T-helper 17 cell (primary cell): ENCODE data around the gene FAM107A. TPM values are rescaled to one million over a fixed set of nuclear protein-coding genes. Genes with fewer than 3 reads are reported as not detected.

Experiments used
- ATAC-seq: fragments of 150-1000 bp; cut with Tn5 transposase; 2 replicates; pipeline ENCODE4 v1.10.0; 2021; ENCODE audit warnings: mild to moderate bottlenecking, moderate library complexity
- DNase-seq, 3 donors: peaks; one replicate each; pipeline versions ENCODE4 v3.0.0 to v3.0.0-alpha.2; 2020 to 2021
- H3K9me3 ChIP-seq: one replicate; pipeline ENCODE4 v1.7.0; 2013; ENCODE audit warnings: low read length, mild to moderate bottlenecking; ENCODE audit not compliant: control insufficient read depth, poor library complexity, severe bottlenecking
- H3K27ac Mint-ChIP-seq: one replicate; pipeline ENCODE4 v1.8.0; 2022; ENCODE audit warnings: mild to moderate bottlenecking, moderate library complexity, mixed read lengths
- H3K27me3 Mint-ChIP-seq: one replicate; pipeline ENCODE4 v1.8.0; 2022; ENCODE audit warnings: mixed read lengths
- H3K36me3 Mint-ChIP-seq: one replicate; pipeline ENCODE4 v1.8.0; 2022; ENCODE audit warnings: low read depth, mixed read lengths
- H3K4me1 Mint-ChIP-seq: one replicate; pipeline ENCODE4 v1.8.0; 2022; ENCODE audit warnings: mild to moderate bottlenecking, mixed read lengths
- H3K4me3 Mint-ChIP-seq: one replicate; pipeline ENCODE4 v1.8.0; 2022; ENCODE audit warnings: mild to moderate bottlenecking, moderate library complexity, mixed read lengths
- total RNA-seq, 4 donors: library from RNA in 2 of 4; stranded (reverse) in 2 of 4; gene quantifications; one replicate each; pipeline ENCODE4 v1.2.3 and lab custom pipeline; 2022 to 2026

Gene FAM107A
- total RNA-seq, 2 donors from 2014 or later, result not detected

- no peak overlapping the region for H3K27ac Mint-ChIP-seq
- no peak overlapping the region for H3K4me3 Mint-ChIP-seq
- peaks cover 20% of the 10 kb centered on the region for H3K27me3 Mint-ChIP-seq
- ATAC-seq, result no peak
- no peaks in the 10 kb centered on the region for H3K4me1 Mint-ChIP-seq
- no peaks in the 10 kb centered on the region for H3K9me3 ChIP-seq
- H3K36me3 Mint-ChIP-seq, result no peaks in the 10 kb centered on the region
- DNase-seq, result no peak
Observed at GRCh38 chr3:58557491-58557890, 19.7 kb downstream of the FAM107A start.

GRCh38 chr3:58556761-58557221 is 20.4 kb downstream of the FAM107A start:
- no peak overlapping the region for H3K4me3 Mint-ChIP-seq
- peaks cover 20% of the 10 kb centered on the region for H3K27me3 Mint-ChIP-seq
- DNase-seq (no peak), ATAC-seq (no peak)
- no peak overlapping the region for H3K27ac Mint-ChIP-seq
- no peaks in the 10 kb centered on the region for H3K4me1 Mint-ChIP-seq
- peaks cover 2% of the 10 kb centered on the region for H3K36me3 Mint-ChIP-seq
- no peaks in the 10 kb centered on the region for H3K9me3 ChIP-seq

- H3K9me3 ChIP-seq, result no peaks in the 10 kb centered on the region
- H3K27ac Mint-ChIP-seq, result no peak overlapping the region
- no peak for ATAC-seq
- H3K27me3 Mint-ChIP-seq, result peaks cover 20% of the 10 kb centered on the region
- DNase-seq, result no peak
- H3K4me1 Mint-ChIP-seq, result no peaks in the 10 kb centered on the region
- H3K4me3 Mint-ChIP-seq, result no peak overlapping the region
- H3K36me3 Mint-ChIP-seq, result peaks cover 2% of the 10 kb centered on the region
Observed at GRCh38 chr3:58556001-58556400, 21.2 kb downstream of the FAM107A start.

- ATAC-seq, result no peak
- H3K9me3 ChIP-seq, result no peaks in the 10 kb centered on the region
- no peak for DNase-seq
- no peak overlapping the region for H3K27ac Mint-ChIP-seq
- H3K4me3 Mint-ChIP-seq, result no peak overlapping the region
- H3K27me3 Mint-ChIP-seq, result peaks cover 20% of the 10 kb centered on the region
- no peaks in the 10 kb centered on the region for H3K4me1 Mint-ChIP-seq
- H3K36me3 Mint-ChIP-seq, result peaks cover 2% of the 10 kb centered on the region
Observed at GRCh38 chr3:58555203-58555602, 22.0 kb downstream of the FAM107A start.

GRCh38 chr3:58553003-58553402 is 24.2 kb downstream of the FAM107A start:
- ATAC-seq (no peak), DNase-seq (no peak)
- Mint-ChIP-seq H3K4me3 (no peak overlapping the region), H3K27me3 (peaks cover 20% of the 10 kb centered on the region), H3K27ac (no peak overlapping the region), H3K36me3 (peaks cover 2% of the 10 kb centered on the region), H3K4me1 (no peaks in the 10 kb centered on the region)
- no peaks in the 10 kb centered on the region for H3K9me3 ChIP-seq

GRCh38 chr3:58551636-58552180 is 25.5 kb downstream of the FAM107A start:
- H3K36me3 Mint-ChIP-seq, result peaks cover 2% of the 10 kb centered on the region
- no peak overlapping the region for H3K4me3 Mint-ChIP-seq
- no peaks in the 10 kb centered on the region for H3K9me3 ChIP-seq
- H3K27ac Mint-ChIP-seq, result no peak overlapping the region
- DNase-seq (no peak), ATAC-seq (no peak)
- peaks cover 25% of the 10 kb centered on the region for H3K27me3 Mint-ChIP-seq
- no peaks in the 10 kb centered on the region for H3K4me1 Mint-ChIP-seq

- Mint-ChIP-seq H3K27ac (no peak overlapping the region), H3K4me1 (peaks cover 1% of the 10 kb centered on the region), H3K27me3 (peaks cover 12% of the 10 kb centered on the region), H3K36me3 (no peaks in the 10 kb centered on the region), H3K4me3 (no peak overlapping the region)
- ATAC-seq (no peak), DNase-seq (no peak)
- no peaks in the 10 kb centered on the region for H3K9me3 ChIP-seq
Observed at GRCh38 chr3:58544541-58544940, 32.6 kb downstream of the FAM107A start.

GRCh38 chr3:58540176-58540858 is 36.9 kb downstream of the FAM107A start:
- no peak for ATAC-seq
- no peaks in the 10 kb centered on the region for H3K9me3 ChIP-seq
- no peak for DNase-seq
- Mint-ChIP-seq H3K27me3 (no peaks in the 10 kb centered on the region), H3K4me3 (no peak overlapping the region), H3K27ac (no peak overlapping the region), H3K36me3 (no peaks in the 10 kb centered on the region), H3K4me1 (peaks cover 12% of the 10 kb centered on the region)

- no peak for DNase-seq
Observed at GRCh38 chr3:58539626-58540025, 37.6 kb downstream of the FAM107A start.

GRCh38 chr3:58537412-58538301 is 39.5 kb downstream of the FAM107A start:
- H3K9me3 ChIP-seq, result no peaks in the 10 kb centered on the region
- H3K4me1 Mint-ChIP-seq, result peaks cover 17% of the 10 kb centered on the region
- DNase-seq (no peak), ATAC-seq (no peak)
- H3K36me3 Mint-ChIP-seq, result peaks cover 1% of the 10 kb centered on the region
- H3K27ac Mint-ChIP-seq, result no peak overlapping the region
- no peaks in the 10 kb centered on the region for H3K27me3 Mint-ChIP-seq
- H3K4me3 Mint-ChIP-seq, result no peak overlapping the region

More at GRCh38 chr3:58539626-58540025, 37.6 kb downstream of the FAM107A start:
- H3K4me3 Mint-ChIP-seq, result no peak overlapping the region
- H3K9me3 ChIP-seq, result no peaks in the 10 kb centered on the region
- H3K27me3 Mint-ChIP-seq, result no peaks in the 10 kb centered on the region
- H3K36me3 Mint-ChIP-seq, result no peaks in the 10 kb centered on the region
- peaks cover 12% of the 10 kb centered on the region for H3K4me1 Mint-ChIP-seq
- ATAC-seq, result no peak
- no peak overlapping the region for H3K27ac Mint-ChIP-seq

GRCh38 chr3:58536501-58537411 is 40.4 kb downstream of the FAM107A start, which contains the start of gene ACOX2:
Gene ACOX2, minus strand, starts transcription at chr3:58537190. Its CDS starts 2,084 bp downstream, at chr3:58535106.
- Mint-ChIP-seq H3K27me3 (no peaks in the 10 kb centered on the region), H3K4me1 (peaks cover 21% of the 10 kb centered on the region), H3K4me3 (no peak within 1 kb of the TSS), H3K27ac (no peak within 1 kb of the TSS), H3K36me3 (peaks cover 3% of the 10 kb centered on the region)
- ATAC-seq (no peak), DNase-seq (no peak)
- no peaks in the 10 kb centered on the region for H3K9me3 ChIP-seq

GRCh38 chr3:58535531-58536500 is 41.4 kb downstream of the FAM107A start:
- H3K9me3 ChIP-seq, result no peaks in the 10 kb centered on the region
- Mint-ChIP-seq H3K27ac (no peak overlapping the region), H3K4me3 (no peak overlapping the region), H3K4me1 (peaks cover 21% of the 10 kb centered on the region), H3K27me3 (no peaks in the 10 kb centered on the region), H3K36me3 (peaks cover 3% of the 10 kb centered on the region)
- DNase-seq, result no peak
- no peak for ATAC-seq
